Measurements from ENCODE around the gene OR2AJ1.
"Not testable (repeated sequence)": the region's sequence is repeated elsewhere in the genome, so short reads cannot be mapped to it uniquely, and the experiment has no call there.

The OR2AJ1 gene

DNA sequence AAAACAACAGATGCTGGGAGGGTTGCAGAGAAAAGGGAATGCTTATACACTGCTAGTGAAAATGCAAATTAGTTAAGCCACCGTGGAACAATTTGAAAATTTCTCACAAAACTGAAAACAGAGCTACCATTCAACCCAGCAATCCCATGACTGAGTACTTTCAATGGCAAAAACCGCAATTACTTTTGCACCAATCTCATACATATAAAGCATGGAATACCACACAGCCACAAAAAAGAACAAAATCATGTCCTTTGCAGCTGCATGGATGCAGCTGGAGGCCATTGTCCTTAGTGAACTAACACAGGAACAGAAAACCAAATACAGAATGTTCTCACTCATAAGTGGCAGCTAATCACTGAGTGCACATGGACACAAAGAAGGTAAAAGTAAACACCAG, 10.9 kb upstream of the OR2AJ1 start:
- Histone ChIP-seq H3K9me3 (ENCODE audit: control insufficient read depth in 5 of 5, low read length in 5 of 5) (no peaks in the 10 kb centered on the region), H3K4me3 (ENCODE audit: low read depth in 1 of 5, low read length in 5 of 5) (no peak overlapping the region), H3K4me1 (ENCODE audit: control insufficient read depth in 5 of 5, insufficient read depth in 5 of 5, low read length in 5 of 5) (no peaks in the 10 kb centered on the region), H3K9ac (ENCODE audit: low read length in 5 of 5) (no peak overlapping the region), H3K27ac (ENCODE audit: low read depth, low read length) (no peak overlapping the region), H3K36me3 (ENCODE audit: control insufficient read depth in 5 of 5, insufficient read depth in 5 of 5, low read length in 5 of 5) (no peaks in the 10 kb centered on the region), H3K27me3 (ENCODE audit: control insufficient read depth in 5 of 5, insufficient read depth in 4 of 5, low read length in 5 of 5) (peaks cover 0 to 2% (median 0%) of the 10 kb centered on the region in 5 donors)

- H3K27me3 ChIP-seq (ENCODE audit: control insufficient read depth in 5 of 5, insufficient read depth in 4 of 5, low read length in 5 of 5): peaks cover 0 to 2% (median 0%) of the 10 kb centered on the region in 5 donors
Observed at GRCh38 chr1:247914941-247915662, 9.6 kb upstream of the OR2AJ1 start.

GRCh38 chr1:247919952-247920351, 4.7 kb upstream of the OR2AJ1 start, which contains the start of gene OR2T8:
OR2T8 (plus strand) TSS chr1:247920252; CDS start chr1:247921018, 766 bp downstream.
- H3K27me3 ChIP-seq (ENCODE audit: control insufficient read depth in 5 of 5, insufficient read depth in 4 of 5, low read length in 5 of 5): peaks cover 0 to 2% (median 0%) of the 10 kb centered on the region in 5 donors
- H3K36me3 ChIP-seq (ENCODE audit: control insufficient read depth in 5 of 5, insufficient read depth in 5 of 5, low read length in 5 of 5): no peaks in the 10 kb centered on the region
- no peak within 1 kb of the TSS for H3K27ac ChIP-seq (ENCODE audit: low read depth, low read length)
- no peak within 1 kb of the TSS for H3K9ac ChIP-seq (ENCODE audit: low read length in 5 of 5)
- H3K4me1 ChIP-seq (ENCODE audit: control insufficient read depth in 5 of 5, insufficient read depth in 5 of 5, low read length in 5 of 5): no peaks in the 10 kb centered on the region
- peaks cover 0 to 3% (median 0%) of the 10 kb centered on the region in 5 donors for H3K9me3 ChIP-seq (ENCODE audit: control insufficient read depth in 5 of 5, low read length in 5 of 5)
- H3K4me3 ChIP-seq (ENCODE audit: low read depth in 1 of 5, low read length in 5 of 5): no peak within 1 kb of the TSS

More at GRCh38 chr1:247914941-247915662, 9.6 kb upstream of the OR2AJ1 start:
- H3K36me3 ChIP-seq (ENCODE audit: control insufficient read depth in 5 of 5, insufficient read depth in 5 of 5, low read length in 5 of 5): no peaks in the 10 kb centered on the region
- H3K4me1 ChIP-seq (ENCODE audit: control insufficient read depth in 5 of 5, insufficient read depth in 5 of 5, low read length in 5 of 5): no peaks in the 10 kb centered on the region
- no peak overlapping the region for H3K27ac ChIP-seq (ENCODE audit: low read depth, low read length)
- H3K9me3 ChIP-seq (ENCODE audit: control insufficient read depth in 5 of 5, low read length in 5 of 5): no peaks in the 10 kb centered on the region
- H3K4me3 ChIP-seq (ENCODE audit: low read depth in 1 of 5, low read length in 5 of 5): no peak overlapping the region
- H3K9ac ChIP-seq (ENCODE audit: low read length in 5 of 5): no peak overlapping the region

DNA sequence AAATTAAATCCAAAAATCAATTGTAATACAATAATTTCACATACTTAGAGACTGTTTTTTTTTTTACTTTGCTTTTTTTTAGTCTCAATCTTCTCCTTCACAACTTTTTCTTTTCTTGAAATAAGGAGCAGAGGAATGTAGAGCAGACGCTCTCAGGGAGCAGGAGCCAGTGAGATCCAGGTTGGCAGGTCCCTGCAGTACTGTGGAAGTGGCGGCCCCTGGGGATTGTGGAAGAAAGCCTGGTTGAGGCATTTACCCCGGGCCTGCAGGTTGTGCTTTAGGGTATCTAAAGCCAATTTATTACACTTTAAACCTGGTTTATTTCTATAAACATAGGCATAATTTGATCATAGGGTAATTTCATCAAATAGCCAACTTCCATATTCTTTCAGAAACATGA, 748 bp upstream of the OR2AJ1 start:
- peaks cover 0 to 4% (median 0%) of the 10 kb centered on the region in 5 donors for H3K9me3 ChIP-seq (ENCODE audit: control insufficient read depth in 5 of 5, low read length in 5 of 5)
- no peak overlapping the region for H3K4me3 ChIP-seq (ENCODE audit: low read depth in 1 of 5, low read length in 5 of 5)
- H3K27me3 ChIP-seq (ENCODE audit: control insufficient read depth in 5 of 5, insufficient read depth in 4 of 5, low read length in 5 of 5): no peaks in the 10 kb centered on the region
- H3K36me3 ChIP-seq (ENCODE audit: control insufficient read depth in 5 of 5, insufficient read depth in 5 of 5, low read length in 5 of 5): no peaks in the 10 kb centered on the region
- no peak overlapping the region for H3K9ac ChIP-seq (ENCODE audit: low read length in 5 of 5)
- H3K4me1 ChIP-seq (ENCODE audit: control insufficient read depth in 5 of 5, insufficient read depth in 5 of 5, low read length in 5 of 5): no peaks in the 10 kb centered on the region
- H3K27ac ChIP-seq (ENCODE audit: low read depth, low read length): no peak overlapping the region

- no peaks in the 10 kb centered on the region for H3K27me3 ChIP-seq (ENCODE audit: control insufficient read depth in 5 of 5, insufficient read depth in 4 of 5, low read length in 5 of 5)
- peaks cover 0 to 12% (median 4%) of the 10 kb centered on the region in 5 donors for H3K9me3 ChIP-seq (ENCODE audit: control insufficient read depth in 5 of 5, low read length in 5 of 5)
- no peak overlapping the region for H3K27ac ChIP-seq (ENCODE audit: low read depth, low read length)
- no peak overlapping the region for H3K4me3 ChIP-seq (ENCODE audit: low read depth in 1 of 5, low read length in 5 of 5)
- no peak overlapping the region for H3K9ac ChIP-seq (ENCODE audit: low read length in 5 of 5)
- H3K4me1 ChIP-seq (ENCODE audit: control insufficient read depth in 5 of 5, insufficient read depth in 5 of 5, low read length in 5 of 5): peaks cover 0 to 5% (median 0%) of the 10 kb centered on the region in 5 donors
- H3K36me3 ChIP-seq (ENCODE audit: control insufficient read depth in 5 of 5, insufficient read depth in 5 of 5, low read length in 5 of 5): no peaks in the 10 kb centered on the region
Observed at GRCh38 chr1:247933989-247934388, 9.3 kb downstream of the OR2AJ1 start.

DNA sequence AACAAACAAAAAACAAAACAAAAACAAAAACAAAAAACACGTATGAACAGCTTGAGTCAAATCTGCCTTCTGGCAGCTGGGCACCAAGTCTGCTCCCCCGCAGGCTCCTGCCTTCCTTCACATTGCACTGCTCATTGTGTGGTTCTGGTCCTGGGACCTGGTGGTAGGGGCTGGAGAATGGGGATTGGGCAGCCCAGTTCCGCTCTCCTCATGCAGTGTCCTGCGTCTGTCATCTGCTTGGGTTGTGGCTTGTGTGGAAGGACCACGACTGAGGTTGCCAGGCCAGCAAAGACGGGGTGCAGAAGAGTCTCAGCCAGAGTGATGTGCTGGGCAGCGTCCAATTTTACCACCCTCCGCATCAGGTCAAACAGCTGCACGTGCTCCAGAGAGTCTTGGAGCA, 11.1 kb downstream of the OR2AJ1 start:
- peaks cover 0 to 5% (median 0%) of the 10 kb centered on the region in 5 donors for H3K4me1 ChIP-seq (ENCODE audit: control insufficient read depth in 5 of 5, insufficient read depth in 5 of 5, low read length in 5 of 5)
- H3K4me3 ChIP-seq (ENCODE audit: low read depth in 1 of 5, low read length in 5 of 5): no peak overlapping the region
- H3K27ac ChIP-seq (ENCODE audit: low read depth, low read length): no peak overlapping the region
- H3K9ac ChIP-seq (ENCODE audit: low read length in 5 of 5): no peak overlapping the region
- peaks cover 0 to 12% (median 4%) of the 10 kb centered on the region in 5 donors for H3K9me3 ChIP-seq (ENCODE audit: control insufficient read depth in 5 of 5, low read length in 5 of 5)
- no peaks in the 10 kb centered on the region for H3K27me3 ChIP-seq (ENCODE audit: control insufficient read depth in 5 of 5, insufficient read depth in 4 of 5, low read length in 5 of 5)
- H3K36me3 ChIP-seq (ENCODE audit: control insufficient read depth in 5 of 5, insufficient read depth in 5 of 5, low read length in 5 of 5): no peaks in the 10 kb centered on the region

GRCh38 chr1:247936415-247936814, 11.7 kb downstream of the OR2AJ1 start:
- H3K9ac ChIP-seq (ENCODE audit: low read length in 5 of 5): no peak overlapping the region
- H3K27me3 ChIP-seq (ENCODE audit: control insufficient read depth in 5 of 5, insufficient read depth in 4 of 5, low read length in 5 of 5): no peaks in the 10 kb centered on the region
- no peak overlapping the region for H3K4me3 ChIP-seq (ENCODE audit: low read depth in 1 of 5, low read length in 5 of 5)
- H3K9me3 ChIP-seq (ENCODE audit: control insufficient read depth in 5 of 5, low read length in 5 of 5): peaks cover 0 to 12% (median 4%) of the 10 kb centered on the region in 5 donors
- no peaks in the 10 kb centered on the region for H3K36me3 ChIP-seq (ENCODE audit: control insufficient read depth in 5 of 5, insufficient read depth in 5 of 5, low read length in 5 of 5)
- H3K27ac ChIP-seq (ENCODE audit: low read depth, low read length): no peak overlapping the region
- H3K4me1 ChIP-seq (ENCODE audit: control insufficient read depth in 5 of 5, insufficient read depth in 5 of 5, low read length in 5 of 5): peaks cover 0 to 5% (median 0%) of the 10 kb centered on the region in 5 donors

DNA sequence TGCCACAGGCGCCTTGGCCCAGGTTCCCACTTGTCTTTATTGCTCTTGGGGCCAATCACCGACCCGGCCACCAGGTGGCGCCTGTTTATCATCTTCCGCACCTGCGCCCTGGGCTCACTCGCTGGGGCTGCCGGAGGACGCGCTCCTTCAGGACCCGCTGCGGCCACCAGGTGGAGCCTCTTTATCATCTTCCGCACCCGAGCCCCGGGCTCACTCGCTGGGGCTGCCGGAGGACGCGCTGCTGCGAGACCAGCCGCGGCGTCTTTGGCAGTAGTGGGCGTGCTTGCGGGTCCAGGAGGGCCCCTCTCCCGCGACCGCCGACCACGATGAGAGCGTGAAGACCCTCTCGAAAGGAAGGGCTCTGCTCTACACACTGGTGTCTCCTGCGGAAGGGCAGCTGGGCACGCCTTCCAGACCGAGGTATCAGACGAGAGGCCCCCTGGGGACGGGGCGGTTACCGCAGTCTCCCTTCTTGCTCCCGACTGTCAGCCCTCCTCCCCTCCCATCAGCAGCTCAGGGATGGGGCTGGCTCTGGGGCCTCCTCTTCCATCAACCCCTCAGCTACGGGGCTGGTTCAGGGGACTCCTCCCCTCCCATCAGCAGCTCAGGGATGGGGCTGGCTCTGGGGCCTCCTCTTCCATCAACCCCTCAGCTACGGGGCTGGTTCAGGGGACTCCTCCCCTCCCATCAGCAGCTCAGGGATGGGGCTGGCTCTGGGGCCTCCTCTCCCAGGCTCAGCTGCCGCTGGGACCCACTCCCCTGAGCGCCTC, 12.5 kb downstream of the OR2AJ1 start:
- H3K27ac ChIP-seq (ENCODE audit: low read depth, low read length); H3K36me3 ChIP-seq (ENCODE audit: control insufficient read depth in 5 of 5, insufficient read depth in 5 of 5, low read length in 5 of 5); H3K4me1 ChIP-seq (ENCODE audit: control insufficient read depth in 5 of 5, insufficient read depth in 5 of 5, low read length in 5 of 5); H3K27me3 ChIP-seq (ENCODE audit: control insufficient read depth in 5 of 5, insufficient read depth in 4 of 5, low read length in 5 of 5): not testable (repeated sequence)
- Histone ChIP-seq H3K9ac (ENCODE audit: low read length in 5 of 5) (peak overlapping the region in 3 of 5 donors; percentile 41 to 71 (median 53)), H3K9me3 (ENCODE audit: control insufficient read depth in 5 of 5, low read length in 5 of 5) (peaks cover 0 to 12% (median 4%) of the 10 kb centered on the region in 5 donors), H3K4me3 (ENCODE audit: low read depth in 1 of 5, low read length in 5 of 5) (peak overlapping the region; percentile 15 to 69 (median 55))

- Histone ChIP-seq H3K4me1 (ENCODE audit: control insufficient read depth in 5 of 5, insufficient read depth in 5 of 5, low read length in 5 of 5) (no peaks in the 10 kb centered on the region), H3K27me3 (ENCODE audit: control insufficient read depth in 5 of 5, insufficient read depth in 4 of 5, low read length in 5 of 5) (no peaks in the 10 kb centered on the region), H3K9me3 (ENCODE audit: control insufficient read depth in 5 of 5, low read length in 5 of 5) (peaks cover 0 to 11% (median 3%) of the 10 kb centered on the region in 5 donors), H3K4me3 (ENCODE audit: low read depth in 1 of 5, low read length in 5 of 5) (no peak overlapping the region), H3K36me3 (ENCODE audit: control insufficient read depth in 5 of 5, insufficient read depth in 5 of 5, low read length in 5 of 5) (no peaks in the 10 kb centered on the region), H3K27ac (ENCODE audit: low read depth, low read length) (no peak overlapping the region), H3K9ac (ENCODE audit: low read length in 5 of 5) (no peak overlapping the region)
Observed at GRCh38 chr1:247942624-247943023, 17.9 kb downstream of the OR2AJ1 start.

- Histone ChIP-seq H3K27me3 (ENCODE audit: control insufficient read depth in 5 of 5, insufficient read depth in 4 of 5, low read length in 5 of 5) (no peaks in the 10 kb centered on the region), H3K4me1 (ENCODE audit: control insufficient read depth in 5 of 5, insufficient read depth in 5 of 5, low read length in 5 of 5) (no peaks in the 10 kb centered on the region), H3K4me3 (ENCODE audit: low read depth in 1 of 5, low read length in 5 of 5) (no peak within 1 kb of the TSS), H3K9me3 (ENCODE audit: control insufficient read depth in 5 of 5, low read length in 5 of 5) (peaks cover 0 to 9% (median 3%) of the 10 kb centered on the region in 5 donors), H3K36me3 (ENCODE audit: control insufficient read depth in 5 of 5, insufficient read depth in 5 of 5, low read length in 5 of 5) (no peaks in the 10 kb centered on the region), H3K27ac (ENCODE audit: low read depth, low read length) (no peak within 1 kb of the TSS), H3K9ac (ENCODE audit: low read length in 5 of 5) (no peak within 1 kb of the TSS)
Observed at GRCh38 chr1:247948558-247948957, 23.9 kb downstream of the OR2AJ1 start, which contains the start of gene OR2L8. OR2L8 (plus strand) TSS chr1:247948858; CDS start chr1:247948858, 0 bp downstream.

All from subcutaneous abdominal adipose tissue (tissue), 5 donors.